WTC11 (cell line): ENCODE data around the gene FMNL1. TPM values are rescaled to one million over a fixed set of nuclear protein-coding genes. Genes with fewer than 3 reads are reported as not detected.

Experiments
- ATAC-seq: fragments of 200-7000 bp; cut with Tn5 transposase; 2 replicates; pipeline ENCODE4 v1.10.0; 2021; ENCODE audit warnings: mild to moderate bottlenecking, moderate library complexity
- CTCF ChIA-PET: fragments of 300-600 bp; sonication (Branson Sonifier 250); formaldehyde crosslinking; loops from one replicate; lab custom pipeline; 2021; ENCODE audit warnings: antibody characterized with exemption; lab: Charles Lee
- POLR2A ChIA-PET: fragments of 350-600 bp; sonication (Branson Sonifier 250); formaldehyde crosslinking; loops from one replicate; lab custom pipeline; 2021; ENCODE audit warnings: antibody characterized with exemption; lab: Charles Lee
- DNase-seq: peaks from one replicate; pipeline ENCODE4 v3.0.0; 2021; ENCODE audit warnings: low spot score
- H3K27ac Mint-ChIP-seq: 2 replicates; pipeline ENCODE4 v1.8.0; 2021; ENCODE audit warnings: mixed read lengths
- H3K27me3 Mint-ChIP-seq: 2 replicates; pipeline ENCODE4 v1.8.0; 2021; ENCODE audit warnings: low read depth, mild to moderate bottlenecking, moderate library complexity, mixed read lengths
- H3K36me3 Mint-ChIP-seq: 2 replicates; pipeline ENCODE4 v1.8.0; 2021; ENCODE audit warnings: mixed read lengths
- H3K4me1 Mint-ChIP-seq: 2 replicates; pipeline ENCODE4 v1.8.0; 2022; ENCODE audit warnings: mixed read lengths
- H3K4me3 Mint-ChIP-seq: 2 replicates; pipeline ENCODE4 v1.8.0; 2021; ENCODE audit warnings: mild to moderate bottlenecking, moderate library complexity, mixed read lengths
- H3K9me3 Mint-ChIP-seq: 2 replicates; pipeline ENCODE4 v1.8.0; 2021; ENCODE audit warnings: mixed read lengths
- ELF4 ChIP-seq: sonication (generic); formaldehyde crosslinking; IDR thresholded peaks from 2 replicates; pipeline ENCODE4 v1.8.1; 2022; ENCODE audit warnings: low read depth, mild to moderate bottlenecking, moderate library complexity, missing genetic modification reagents
- KAT7 ChIP-seq: sonication (generic); formaldehyde crosslinking; IDR thresholded peaks from 2 replicates; pipeline ENCODE4 v1.8.1; 2023; ENCODE audit warnings: missing genetic modification reagents, mild to moderate bottlenecking, borderline replicate concordance
- NR2C2 ChIP-seq: sonication (generic); formaldehyde crosslinking; IDR thresholded peaks from 2 replicates; pipeline ENCODE4 v1.8.0; 2022; ENCODE audit warnings: mild to moderate bottlenecking, missing genetic modification reagents
- NR3C1 ChIP-seq: sonication (generic); formaldehyde crosslinking; conservative IDR thresholded peaks from 2 replicates; pipeline ENCODE4 v1.8.1; 2023; ENCODE audit warnings: low read depth, mild to moderate bottlenecking, missing genetic modification reagents
- RORB ChIP-seq: fragments of 250-450 bp; sonication (Bioruptor Pico); IDR thresholded peaks from 2 replicates; pipeline ENCODE4 v1.9.0; 2021; ENCODE audit warnings: mild to moderate bottlenecking
- ZNF138 ChIP-seq: sonication (generic); formaldehyde crosslinking; conservative IDR thresholded peaks from 2 replicates; pipeline ENCODE4 v1.8.1; 2022; ENCODE audit warnings: mild to moderate bottlenecking, moderate library complexity, missing genetic modification reagents
- ZNF396 ChIP-seq: fragments of 250-450 bp; sonication (Bioruptor Pico); IDR thresholded peaks from 2 replicates; pipeline ENCODE4 v1.8.0; 2021; ENCODE audit warnings: mild to moderate bottlenecking, moderate library complexity, borderline replicate concordance
- ZNF671 ChIP-seq: fragments of 250-450 bp; sonication (Bioruptor Pico); IDR thresholded peaks from 2 replicates; pipeline ENCODE4 v1.8.0; 2021; ENCODE audit warnings: mild to moderate bottlenecking
- total RNA-seq: library from RNA; stranded (reverse); gene quantifications from 3 replicates; pipeline ENCODE4 v1.2.3, GENCODE V29; 2021
- TF ChIP-seq, protein P1 (sequence below): sonication (generic); formaldehyde crosslinking; IDR thresholded peaks from 2 replicates; pipeline ENCODE4 v1.8.1; 2023; ENCODE audit warnings: mild to moderate bottlenecking, missing genetic modification reagents, borderline replicate concordance
- TF ChIP-seq, protein P2 (sequence below): sonication (generic); formaldehyde crosslinking; IDR thresholded peaks from 2 replicates; pipeline ENCODE4 v1.8.1; 2023; ENCODE audit warnings: mild to moderate bottlenecking, missing genetic modification reagents, moderate library complexity
- TF ChIP-seq, protein P3 (sequence below): sonication (generic); formaldehyde crosslinking; IDR thresholded peaks from 2 replicates; pipeline ENCODE4 v1.8.1; 2023; ENCODE audit warnings: mild to moderate bottlenecking, missing genetic modification reagents
- TF ChIP-seq, protein P4 (sequence below): sonication (generic); formaldehyde crosslinking; IDR thresholded peaks from 2 replicates; pipeline ENCODE4 v1.8.0; 2022; ENCODE audit warnings: mild to moderate bottlenecking, missing genetic modification reagents
- TF ChIP-seq, protein P5 (sequence below): sonication (generic); formaldehyde crosslinking; IDR thresholded peaks from 2 replicates; pipeline ENCODE4 v1.8.1; 2022; ENCODE audit warnings: mild to moderate bottlenecking, moderate library complexity, missing genetic modification reagents
- TF ChIP-seq, protein P6 (sequence below): sonication (generic); formaldehyde crosslinking; IDR thresholded peaks from 2 replicates; pipeline ENCODE4 v1.8.0; 2022; ENCODE audit warnings: mild to moderate bottlenecking, missing genetic modification reagents
- TF ChIP-seq, protein P7 (sequence below): sonication (generic); formaldehyde crosslinking; IDR thresholded peaks from 2 replicates; pipeline ENCODE4 v1.8.1; 2022; ENCODE audit warnings: low read depth, mild to moderate bottlenecking, moderate library complexity, missing genetic modification reagents, borderline replicate concordance
- TF ChIP-seq, protein P8 (sequence below): sonication (generic); formaldehyde crosslinking; IDR thresholded peaks from 2 replicates; pipeline ENCODE4 v1.8.0; 2023; ENCODE audit warnings: mild to moderate bottlenecking, missing genetic modification reagents

Gene FMNL1
- total RNA-seq, 1 experiment from 2014 or later = 5.3 TPM

DNA sequence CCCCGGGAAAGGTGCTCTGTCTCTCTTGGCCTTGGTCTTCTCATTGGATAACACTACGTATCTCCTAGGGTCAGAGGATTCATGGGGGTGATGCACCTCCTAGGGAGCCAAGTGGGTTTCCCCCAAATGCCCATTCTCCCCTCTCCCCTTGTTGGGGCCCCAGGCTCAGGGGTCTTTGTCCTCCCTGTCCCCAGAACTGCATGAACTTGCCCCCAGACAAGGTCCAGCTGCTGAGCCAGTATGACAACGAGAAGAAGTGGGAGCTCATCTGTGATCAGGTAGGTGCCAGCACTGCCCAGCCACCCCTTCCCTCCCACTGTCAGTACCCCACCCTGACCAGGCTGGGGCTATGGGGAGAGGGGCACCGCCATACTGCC is 8.7 kb downstream of the FMNL1 start (continued):
- TF ChIP-seq, protein P1, sequence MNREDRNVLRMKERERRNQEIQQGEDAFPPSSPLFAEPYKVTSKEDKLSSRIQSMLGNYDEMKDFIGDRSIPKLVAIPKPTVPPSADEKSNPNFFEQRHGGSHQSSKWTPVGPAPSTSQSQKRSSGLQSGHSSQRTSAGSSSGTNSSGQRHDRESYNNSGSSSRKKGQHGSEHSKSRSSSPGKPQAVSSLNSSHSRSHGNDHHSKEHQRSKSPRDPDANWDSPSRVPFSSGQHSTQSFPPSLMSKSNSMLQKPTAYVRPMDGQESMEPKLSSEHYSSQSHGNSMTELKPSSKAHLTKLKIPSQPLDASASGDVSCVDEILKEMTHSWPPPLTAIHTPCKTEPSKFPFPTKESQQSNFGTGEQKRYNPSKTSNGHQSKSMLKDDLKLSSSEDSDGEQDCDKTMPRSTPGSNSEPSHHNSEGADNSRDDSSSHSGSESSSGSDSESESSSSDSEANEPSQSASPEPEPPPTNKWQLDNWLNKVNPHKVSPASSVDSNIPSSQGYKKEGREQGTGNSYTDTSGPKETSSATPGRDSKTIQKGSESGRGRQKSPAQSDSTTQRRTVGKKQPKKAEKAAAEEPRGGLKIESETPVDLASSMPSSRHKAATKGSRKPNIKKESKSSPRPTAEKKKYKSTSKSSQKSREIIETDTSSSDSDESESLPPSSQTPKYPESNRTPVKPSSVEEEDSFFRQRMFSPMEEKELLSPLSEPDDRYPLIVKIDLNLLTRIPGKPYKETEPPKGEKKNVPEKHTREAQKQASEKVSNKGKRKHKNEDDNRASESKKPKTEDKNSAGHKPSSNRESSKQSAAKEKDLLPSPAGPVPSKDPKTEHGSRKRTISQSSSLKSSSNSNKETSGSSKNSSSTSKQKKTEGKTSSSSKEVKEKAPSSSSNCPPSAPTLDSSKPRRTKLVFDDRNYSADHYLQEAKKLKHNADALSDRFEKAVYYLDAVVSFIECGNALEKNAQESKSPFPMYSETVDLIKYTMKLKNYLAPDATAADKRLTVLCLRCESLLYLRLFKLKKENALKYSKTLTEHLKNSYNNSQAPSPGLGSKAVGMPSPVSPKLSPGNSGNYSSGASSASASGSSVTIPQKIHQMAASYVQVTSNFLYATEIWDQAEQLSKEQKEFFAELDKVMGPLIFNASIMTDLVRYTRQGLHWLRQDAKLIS (CRISPR knock-in tag) = no peak
- TF ChIP-seq ELF4 (no peak), ZNF671 (no peak)
- TF ChIP-seq, all 79 proteins: peak for 0

DNA sequence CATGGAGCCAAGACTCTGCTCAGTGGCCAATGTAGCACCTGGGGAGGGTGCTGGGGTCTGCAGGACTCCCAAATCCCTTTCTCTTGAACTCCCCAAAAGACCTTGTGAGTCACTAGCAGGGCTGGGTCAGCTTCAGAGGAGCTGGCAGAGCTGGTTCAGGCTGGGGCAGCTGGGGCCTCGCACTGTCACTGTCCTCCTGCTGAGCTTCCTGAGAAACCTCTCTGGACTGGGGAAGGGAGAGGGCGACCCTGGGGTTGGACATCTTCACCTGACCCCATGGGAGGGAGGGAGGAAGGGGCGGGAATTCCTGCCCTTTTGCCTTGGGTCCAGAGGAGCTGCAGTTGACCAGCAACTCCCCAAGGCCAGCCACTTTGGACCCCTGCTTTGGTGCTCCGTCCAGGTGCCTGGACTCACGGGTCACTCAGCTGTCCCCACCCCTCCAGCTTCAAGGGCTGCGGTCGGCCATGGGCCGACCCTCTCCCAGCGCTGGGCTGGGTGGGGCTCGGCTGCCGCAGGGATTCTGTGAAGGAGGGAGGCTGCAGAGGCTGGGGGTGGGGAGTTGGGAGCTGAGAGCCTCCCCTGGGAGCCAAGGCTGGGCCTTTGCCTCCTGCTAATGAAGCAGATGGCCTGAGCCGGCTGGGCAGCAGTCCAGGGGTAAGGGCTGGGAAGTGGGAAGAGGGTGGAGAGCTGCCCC is 9.2 kb downstream of the FMNL1 start:
- ChIA-PET POLR2A (interaction anchor here (0.6 to 1.7 kb wide), 4 partner anchors 10 to 86 kb away, joined by 4 to 5 read pairs (median 4); partner anchors contain the start of genes HEXIM1 and MAP3K14), CTCF (interaction anchor here (0.6 to 9.8 kb wide), 24 partner anchors 9 to 430 kb away, joined by 3 to 179 read pairs (median 6); partner anchors contain the start of genes ACBD4, FMNL1, HEXIM1 and HEXIM2)
- no peak overlapping the region for H3K4me3 Mint-ChIP-seq
- H3K9me3 Mint-ChIP-seq = no peaks in the 10 kb centered on the region
- TF ChIP-seq KAT7 (CRISPR knock-in tag) = no peak
- TF ChIP-seq, protein P2, sequence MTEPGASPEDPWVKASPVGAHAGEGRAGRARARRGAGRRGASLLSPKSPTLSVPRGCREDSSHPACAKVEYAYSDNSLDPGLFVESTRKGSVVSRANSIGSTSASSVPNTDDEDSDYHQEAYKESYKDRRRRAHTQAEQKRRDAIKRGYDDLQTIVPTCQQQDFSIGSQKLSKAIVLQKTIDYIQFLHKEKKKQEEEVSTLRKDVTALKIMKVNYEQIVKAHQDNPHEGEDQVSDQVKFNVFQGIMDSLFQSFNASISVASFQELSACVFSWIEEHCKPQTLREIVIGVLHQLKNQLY = no peak
- TF ChIP-seq, protein P3, sequence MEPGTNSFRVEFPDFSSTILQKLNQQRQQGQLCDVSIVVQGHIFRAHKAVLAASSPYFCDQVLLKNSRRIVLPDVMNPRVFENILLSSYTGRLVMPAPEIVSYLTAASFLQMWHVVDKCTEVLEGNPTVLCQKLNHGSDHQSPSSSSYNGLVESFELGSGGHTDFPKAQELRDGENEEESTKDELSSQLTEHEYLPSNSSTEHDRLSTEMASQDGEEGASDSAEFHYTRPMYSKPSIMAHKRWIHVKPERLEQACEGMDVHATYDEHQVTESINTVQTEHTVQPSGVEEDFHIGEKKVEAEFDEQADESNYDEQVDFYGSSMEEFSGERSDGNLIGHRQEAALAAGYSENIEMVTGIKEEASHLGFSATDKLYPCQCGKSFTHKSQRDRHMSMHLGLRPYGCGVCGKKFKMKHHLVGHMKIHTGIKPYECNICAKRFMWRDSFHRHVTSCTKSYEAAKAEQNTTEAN (CRISPR knock-in tag) = no peak
- TF ChIP-seq ZNF138 (CRISPR knock-in tag) = no peak
- TF ChIP-seq, protein P4, sequence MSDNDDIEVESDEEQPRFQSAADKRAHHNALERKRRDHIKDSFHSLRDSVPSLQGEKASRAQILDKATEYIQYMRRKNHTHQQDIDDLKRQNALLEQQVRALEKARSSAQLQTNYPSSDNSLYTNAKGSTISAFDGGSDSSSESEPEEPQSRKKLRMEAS = no peak
- TF ChIP-seq, protein P5, sequence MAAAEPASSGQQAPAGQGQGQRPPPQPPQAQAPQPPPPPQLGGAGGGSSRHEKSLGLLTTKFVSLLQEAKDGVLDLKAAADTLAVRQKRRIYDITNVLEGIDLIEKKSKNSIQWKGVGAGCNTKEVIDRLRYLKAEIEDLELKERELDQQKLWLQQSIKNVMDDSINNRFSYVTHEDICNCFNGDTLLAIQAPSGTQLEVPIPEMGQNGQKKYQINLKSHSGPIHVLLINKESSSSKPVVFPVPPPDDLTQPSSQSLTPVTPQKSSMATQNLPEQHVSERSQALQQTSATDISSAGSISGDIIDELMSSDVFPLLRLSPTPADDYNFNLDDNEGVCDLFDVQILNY (CRISPR knock-in tag) = no peak
- TF ChIP-seq, protein P6, sequence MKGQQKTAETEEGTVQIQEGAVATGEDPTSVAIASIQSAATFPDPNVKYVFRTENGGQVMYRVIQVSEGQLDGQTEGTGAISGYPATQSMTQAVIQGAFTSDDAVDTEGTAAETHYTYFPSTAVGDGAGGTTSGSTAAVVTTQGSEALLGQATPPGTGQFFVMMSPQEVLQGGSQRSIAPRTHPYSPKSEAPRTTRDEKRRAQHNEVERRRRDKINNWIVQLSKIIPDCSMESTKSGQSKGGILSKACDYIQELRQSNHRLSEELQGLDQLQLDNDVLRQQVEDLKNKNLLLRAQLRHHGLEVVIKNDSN = no peak
- TF ChIP-seq NR3C1 = no peak
- TF ChIP-seq ZNF396 (CRISPR knock-in tag) = no peak
- TF ChIP-seq RORB = no peak
- TF ChIP-seq, protein P7, sequence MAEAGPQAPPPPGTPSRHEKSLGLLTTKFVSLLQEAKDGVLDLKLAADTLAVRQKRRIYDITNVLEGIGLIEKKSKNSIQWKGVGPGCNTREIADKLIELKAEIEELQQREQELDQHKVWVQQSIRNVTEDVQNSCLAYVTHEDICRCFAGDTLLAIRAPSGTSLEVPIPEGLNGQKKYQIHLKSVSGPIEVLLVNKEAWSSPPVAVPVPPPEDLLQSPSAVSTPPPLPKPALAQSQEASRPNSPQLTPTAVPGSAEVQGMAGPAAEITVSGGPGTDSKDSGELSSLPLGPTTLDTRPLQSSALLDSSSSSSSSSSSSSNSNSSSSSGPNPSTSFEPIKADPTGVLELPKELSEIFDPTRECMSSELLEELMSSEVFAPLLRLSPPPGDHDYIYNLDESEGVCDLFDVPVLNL (CRISPR knock-in tag) = no peak
- TF ChIP-seq NR2C2 (CRISPR knock-in tag) = no peak
- TF ChIP-seq, protein P8, sequence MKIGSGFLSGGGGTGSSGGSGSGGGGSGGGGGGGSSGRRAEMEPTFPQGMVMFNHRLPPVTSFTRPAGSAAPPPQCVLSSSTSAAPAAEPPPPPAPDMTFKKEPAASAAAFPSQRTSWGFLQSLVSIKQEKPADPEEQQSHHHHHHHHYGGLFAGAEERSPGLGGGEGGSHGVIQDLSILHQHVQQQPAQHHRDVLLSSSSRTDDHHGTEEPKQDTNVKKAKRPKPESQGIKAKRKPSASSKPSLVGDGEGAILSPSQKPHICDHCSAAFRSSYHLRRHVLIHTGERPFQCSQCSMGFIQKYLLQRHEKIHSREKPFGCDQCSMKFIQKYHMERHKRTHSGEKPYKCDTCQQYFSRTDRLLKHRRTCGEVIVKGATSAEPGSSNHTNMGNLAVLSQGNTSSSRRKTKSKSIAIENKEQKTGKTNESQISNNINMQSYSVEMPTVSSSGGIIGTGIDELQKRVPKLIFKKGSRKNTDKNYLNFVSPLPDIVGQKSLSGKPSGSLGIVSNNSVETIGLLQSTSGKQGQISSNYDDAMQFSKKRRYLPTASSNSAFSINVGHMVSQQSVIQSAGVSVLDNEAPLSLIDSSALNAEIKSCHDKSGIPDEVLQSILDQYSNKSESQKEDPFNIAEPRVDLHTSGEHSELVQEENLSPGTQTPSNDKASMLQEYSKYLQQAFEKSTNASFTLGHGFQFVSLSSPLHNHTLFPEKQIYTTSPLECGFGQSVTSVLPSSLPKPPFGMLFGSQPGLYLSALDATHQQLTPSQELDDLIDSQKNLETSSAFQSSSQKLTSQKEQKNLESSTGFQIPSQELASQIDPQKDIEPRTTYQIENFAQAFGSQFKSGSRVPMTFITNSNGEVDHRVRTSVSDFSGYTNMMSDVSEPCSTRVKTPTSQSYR (CRISPR knock-in tag) = no peak
- peaks cover 22% of the 10 kb centered on the region for H3K4me1 Mint-ChIP-seq
- DNase-seq = no peak
- H3K36me3 Mint-ChIP-seq = no peaks in the 10 kb centered on the region
- no peak overlapping the region for H3K27ac Mint-ChIP-seq
- ATAC-seq = no peak
- peaks cover 27% of the 10 kb centered on the region for H3K27me3 Mint-ChIP-seq
